Activated CD8-positive, alpha-beta T cell treated with anti-CD3 and anti-CD28 coated beads for 36 hours (primary cell): ENCODE results near the gene MASTL. TPM values are rescaled to one million over a fixed set of nuclear protein-coding genes. Genes with fewer than 3 reads are reported as not detected.

ENCODE experiments used
- ATAC-seq: fragments of 200-7000 bp; cut with Tn5 transposase; one replicate; pipeline ENCODE4 v1.10.0; 2021; ENCODE audit warnings: mild to moderate bottlenecking, moderate library complexity
- CTCF ChIA-PET: fragments of 350-600 bp; sonication (Branson Sonifier 250); formaldehyde crosslinking; loops from one replicate; lab custom pipeline; 2021; ENCODE audit warnings: antibody characterized with exemption; lab: Charles Lee
- POLR2A ChIA-PET: fragments of 350-600 bp; sonication (Branson Sonifier 250); formaldehyde crosslinking; loops from one replicate; lab custom pipeline; 2021; ENCODE audit warnings: antibody characterized with exemption; lab: Charles Lee
- DNase-seq: peaks from one replicate; pipeline ENCODE4 v3.0.0-alpha.2; 2020
- H3K27ac Mint-ChIP-seq: one replicate; pipeline ENCODE4 v1.8.0; 2021; ENCODE audit warnings: mild to moderate bottlenecking, mixed read lengths
- H3K27me3 Mint-ChIP-seq: one replicate; pipeline ENCODE4 v1.8.0; 2021; ENCODE audit warnings: mixed read lengths
- H3K36me3 Mint-ChIP-seq: one replicate; pipeline ENCODE4 v1.8.0; 2021; ENCODE audit warnings: low read depth, mixed read lengths
- H3K4me1 Mint-ChIP-seq: one replicate; pipeline ENCODE4 v1.8.0; 2021; ENCODE audit warnings: low read depth, mixed read lengths
- H3K4me3 Mint-ChIP-seq: one replicate; pipeline ENCODE4 v1.8.0; 2021; ENCODE audit warnings: mild to moderate bottlenecking, moderate library complexity, mixed read lengths
- H3K9me3 Mint-ChIP-seq: one replicate; pipeline ENCODE4 v1.8.0; 2021; ENCODE audit warnings: mixed read lengths
- intact Hi-C: fragments of 100-400 bp; cut with micrococcal nuclease; formaldehyde crosslinking; loops from one replicate; pipeline ENCODE4 v1.10.0; 2022
- total RNA-seq, 2 experiments: library from RNA; stranded (reverse); gene quantifications; one replicate each; pipeline ENCODE4 v1.2.3, GENCODE V29; 2021
- TF ChIP-seq, protein P1 (sequence below): fragments of 200-600 bp; IDR thresholded peaks from one replicate; pipeline ENCODE4 v1.8.0; 2022; ENCODE audit warnings: antibody characterized with exemption, mild to moderate bottlenecking

The MASTL gene
- total RNA-seq, 2 experiments from 2014 or later = 40.5 to 43.6 TPM

DNA sequence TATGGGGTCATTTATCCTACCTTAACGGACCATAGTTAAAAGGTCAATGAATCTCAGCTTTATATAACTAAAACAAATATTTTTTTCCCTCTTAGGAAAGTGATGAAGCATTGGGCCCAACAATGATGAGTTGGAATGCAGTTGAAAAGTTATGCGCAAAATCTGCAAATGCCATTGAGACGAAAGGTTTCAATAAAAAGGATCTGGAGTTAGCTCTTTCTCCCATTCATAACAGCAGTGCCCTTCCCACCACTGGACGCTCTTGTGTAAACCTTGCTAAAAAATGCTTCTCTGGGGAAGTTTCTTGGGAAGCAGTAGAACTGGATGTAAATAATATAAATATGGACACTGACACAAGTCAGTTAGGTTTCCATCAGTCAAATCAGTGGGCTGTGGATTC, 14.7 kb downstream of the MASTL start:
- Mint-ChIP-seq H3K27me3 (no peaks in the 10 kb centered on the region), H3K4me3 (no peak overlapping the region), H3K9me3 (no peaks in the 10 kb centered on the region), H3K4me1 (peaks cover 13% of the 10 kb centered on the region), H3K36me3 (peaks cover 55% of the 10 kb centered on the region), H3K27ac (peak overlapping the region; percentile 52)
- intact Hi-C loops = no loop called here
- no peak for ATAC-seq
- TF ChIP-seq, protein P1, sequence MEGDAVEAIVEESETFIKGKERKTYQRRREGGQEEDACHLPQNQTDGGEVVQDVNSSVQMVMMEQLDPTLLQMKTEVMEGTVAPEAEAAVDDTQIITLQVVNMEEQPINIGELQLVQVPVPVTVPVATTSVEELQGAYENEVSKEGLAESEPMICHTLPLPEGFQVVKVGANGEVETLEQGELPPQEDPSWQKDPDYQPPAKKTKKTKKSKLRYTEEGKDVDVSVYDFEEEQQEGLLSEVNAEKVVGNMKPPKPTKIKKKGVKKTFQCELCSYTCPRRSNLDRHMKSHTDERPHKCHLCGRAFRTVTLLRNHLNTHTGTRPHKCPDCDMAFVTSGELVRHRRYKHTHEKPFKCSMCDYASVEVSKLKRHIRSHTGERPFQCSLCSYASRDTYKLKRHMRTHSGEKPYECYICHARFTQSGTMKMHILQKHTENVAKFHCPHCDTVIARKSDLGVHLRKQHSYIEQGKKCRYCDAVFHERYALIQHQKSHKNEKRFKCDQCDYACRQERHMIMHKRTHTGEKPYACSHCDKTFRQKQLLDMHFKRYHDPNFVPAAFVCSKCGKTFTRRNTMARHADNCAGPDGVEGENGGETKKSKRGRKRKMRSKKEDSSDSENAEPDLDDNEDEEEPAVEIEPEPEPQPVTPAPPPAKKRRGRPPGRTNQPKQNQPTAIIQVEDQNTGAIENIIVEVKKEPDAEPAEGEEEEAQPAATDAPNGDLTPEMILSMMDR = no peak
- DNase-seq = no peak
- ChIA-PET POLR2A (interaction anchor here (1.0 to 2.0 kb wide), 3 partner anchors 11 to 23 kb away, joined by 3 to 4 read pairs (median 4); no protein-coding TSS in a partner anchor), CTCF (interaction anchor here (1.3 kb wide), 2 partner anchors 14 to 18 kb away, joined by 3 read pairs; no protein-coding TSS in a partner anchor)

DNA sequence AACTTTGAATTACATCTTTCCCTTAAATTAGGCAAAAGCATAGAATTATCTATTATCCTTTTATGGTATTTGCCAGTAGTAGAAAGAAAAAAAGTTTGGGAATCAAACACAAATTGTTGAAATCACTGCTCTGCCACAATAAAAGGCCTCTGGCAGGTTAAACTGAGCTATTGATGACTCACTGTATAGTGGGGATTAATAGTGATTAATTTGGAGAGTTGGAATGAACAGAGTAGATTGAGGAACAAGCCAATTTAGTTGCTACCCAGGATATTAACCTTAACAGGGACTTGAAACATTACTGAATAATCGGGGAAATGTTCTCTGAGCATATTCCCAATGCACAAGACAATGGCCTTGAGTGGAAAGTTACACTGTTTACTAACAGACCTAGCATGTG, 33.1 kb downstream of the MASTL start:
- ChIA-PET CTCF (interaction anchor here (1.0 to 1.4 kb wide), 2 partner anchors 19 to 36 kb away, joined by 3 to 4 read pairs; no protein-coding TSS in a partner anchor), POLR2A (interaction anchor here (0.7 to 1.2 kb wide), 5 partner anchors 10 to 594 kb away, joined by 3 to 4 read pairs (median 3); no protein-coding TSS in a partner anchor)
- ATAC-seq (no peak), DNase-seq (no peak)
- H3K27ac Mint-ChIP-seq = no peak overlapping the region
- TF ChIP-seq, protein P1 = no peak
- intact Hi-C loops = no loop called here
- H3K27me3 Mint-ChIP-seq = no peaks in the 10 kb centered on the region
- H3K4me3 Mint-ChIP-seq = no peak overlapping the region
- peaks cover 19% of the 10 kb centered on the region for H3K36me3 Mint-ChIP-seq
- H3K4me1 Mint-ChIP-seq = no peaks in the 10 kb centered on the region
- no peaks in the 10 kb centered on the region for H3K9me3 Mint-ChIP-seq

DNA sequence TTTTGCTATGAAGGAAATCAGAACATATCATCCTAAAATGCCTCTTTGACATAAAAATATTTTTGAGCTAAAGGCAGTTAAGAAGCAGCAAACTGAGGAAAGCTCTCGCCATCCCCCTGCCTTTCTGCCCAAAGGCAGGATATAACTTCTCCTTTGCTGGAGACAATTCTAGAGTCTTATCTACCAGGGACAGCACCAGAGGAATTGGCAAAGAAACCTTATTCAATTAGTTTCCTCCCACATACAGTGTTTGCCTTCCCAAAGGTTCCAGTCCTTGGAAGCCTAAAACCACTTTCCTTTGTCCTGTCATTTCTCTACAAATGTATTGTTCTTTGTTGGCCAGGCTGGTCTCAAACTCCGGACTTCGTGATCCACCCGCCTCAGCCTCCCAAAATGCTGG, 33.7 kb downstream of the MASTL start:
- no peaks in the 10 kb centered on the region for H3K9me3 Mint-ChIP-seq
- ChIA-PET CTCF (no interaction called here), POLR2A (interaction anchor here (0.9 to 1.2 kb wide), 3 partner anchors 11 to 45 kb away, joined by 3 to 5 read pairs (median 4); no protein-coding TSS in a partner anchor)
- intact Hi-C loops = no loop called here
- no peaks in the 10 kb centered on the region for H3K4me1 Mint-ChIP-seq
- ATAC-seq (no peak), DNase-seq (no peak)
- TF ChIP-seq, protein P1 = no peak
- H3K27me3 Mint-ChIP-seq = no peaks in the 10 kb centered on the region
- H3K4me3 Mint-ChIP-seq = no peak overlapping the region
- H3K27ac Mint-ChIP-seq = no peak overlapping the region
- H3K36me3 Mint-ChIP-seq = peaks cover 18% of the 10 kb centered on the region

DNA sequence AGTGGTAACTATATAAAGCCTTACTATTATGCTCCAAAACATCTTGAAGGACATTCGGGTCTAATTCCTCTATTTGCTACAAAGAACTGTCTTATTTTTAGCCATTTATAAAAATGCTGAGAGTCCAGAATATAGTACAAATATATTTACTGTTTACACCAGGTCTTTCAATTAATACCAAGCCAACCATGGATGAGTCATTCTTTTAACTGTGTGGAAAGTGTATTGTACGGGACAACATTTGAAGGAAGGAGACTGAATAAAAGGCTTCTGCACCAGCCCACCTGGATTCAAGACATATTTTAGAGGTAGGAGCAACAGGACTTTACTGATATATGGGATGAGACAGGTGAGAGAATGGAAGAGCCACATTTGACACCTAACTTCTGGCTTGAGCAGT, 35.4 kb downstream of the MASTL start:
- ChIA-PET CTCF (no interaction called here), POLR2A (no interaction called here)
- Mint-ChIP-seq H3K9me3 (no peaks in the 10 kb centered on the region), H3K27me3 (no peaks in the 10 kb centered on the region), H3K4me1 (no peaks in the 10 kb centered on the region), H3K4me3 (no peak overlapping the region), H3K36me3 (peaks cover 8% of the 10 kb centered on the region), H3K27ac (no peak overlapping the region)
- ATAC-seq = no peak
- TF ChIP-seq, protein P1 = no peak
- intact Hi-C loops = no loop called here
- DNase-seq = no peak

DNA sequence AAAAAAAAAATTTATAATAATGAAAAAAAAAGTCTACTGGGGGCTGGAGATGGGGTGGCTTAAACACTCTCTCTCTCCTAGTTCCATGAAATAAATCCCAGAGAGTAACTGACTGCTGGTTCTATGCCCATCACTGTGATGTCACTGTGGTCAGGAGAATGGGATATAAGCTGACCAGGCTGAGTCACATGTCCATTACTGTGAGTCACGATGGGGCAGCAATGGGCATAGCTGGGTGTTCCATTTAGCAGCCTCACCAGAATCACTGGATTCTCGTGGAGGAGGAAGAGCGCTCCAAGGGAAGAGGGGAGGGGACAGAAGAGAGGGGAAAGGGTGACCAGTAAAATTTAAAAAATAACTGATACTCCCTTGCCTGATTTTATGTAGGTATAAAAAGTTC, 37.1 kb downstream of the MASTL start:
- no peak for ATAC-seq
- POLR2A ChIA-PET = no interaction called here
- H3K27ac Mint-ChIP-seq = no peak overlapping the region
- CTCF ChIA-PET = no interaction called here
- TF ChIP-seq, protein P1 = no peak
- no peaks in the 10 kb centered on the region for H3K27me3 Mint-ChIP-seq
- no peaks in the 10 kb centered on the region for H3K36me3 Mint-ChIP-seq
- no peak overlapping the region for H3K4me3 Mint-ChIP-seq
- intact Hi-C loops = no loop called here
- H3K4me1 Mint-ChIP-seq = no peaks in the 10 kb centered on the region
- DNase-seq = no peak
- no peaks in the 10 kb centered on the region for H3K9me3 Mint-ChIP-seq
